SK-N-MC (cell line): ENCODE data around the gene ELMOD2.
"Not testable (repeated sequence)": the region's sequence is repeated elsewhere in the genome, so short reads cannot be mapped to it uniquely, and the experiment has no call there.

Experiments used
- DNase-seq: peaks from one replicate; pipeline ENCODE4 v3.0.0-alpha.2; 2011; ENCODE audit warnings: low read depth, low spot score
- H3K27ac ChIP-seq: fragments of 200-600 bp; sonication (generic); 2 replicates; pipeline ENCODE4 v1.5.1; 2016; ENCODE audit warnings: mixed run types
- H3K36me3 ChIP-seq: fragments of 200-600 bp; sonication (generic); 2 replicates; pipeline ENCODE4 v1.6.1; 2017; ENCODE audit warnings: antibody characterized with exemption, low read length, mixed read lengths; ENCODE audit not compliant: insufficient read depth
- H3K4me3 ChIP-seq: fragments of 200-600 bp; sonication (generic); 2 replicates; pipeline ENCODE4 v1.5.1; 2016
- H3K9ac ChIP-seq: fragments of 200-600 bp; sonication (generic); 2 replicates; pipeline ENCODE4 v1.8.0; 2017; ENCODE audit warnings: mixed run types, mixed read lengths; ENCODE audit not compliant: insufficient read length
- H3K9me3 ChIP-seq: fragments of 200-600 bp; sonication (generic); 2 replicates; pipeline ENCODE4 v1.6.1; 2017; ENCODE audit warnings: low read depth, mild to moderate bottlenecking, antibody characterized with exemption, low read length, moderate library complexity, mixed read lengths
- EZH2 ChIP-seq: fragments of 200-600 bp; sonication (generic); IDR thresholded peaks from one replicate; pipeline ENCODE4 v1.6.1; 2017; ENCODE audit warnings: antibody characterized with exemption
- FOXP2 ChIP-seq: optimal IDR thresholded peaks from 2 replicates; pipeline ENCODE3; 2011; ENCODE audit warnings: mild to moderate bottlenecking, moderate library complexity; ENCODE audit not compliant: insufficient read depth; ENCODE audit errors: extremely low read length, control extremely low read depth
- POLR2AphosphoS5 ChIP-seq: IDR thresholded peaks from 2 replicates; pipeline ENCODE4 v1.6.1; 2012; ENCODE audit warnings: mild to moderate bottlenecking, low read depth, low read length, borderline replicate concordance

Gene ELMOD2, protein sequence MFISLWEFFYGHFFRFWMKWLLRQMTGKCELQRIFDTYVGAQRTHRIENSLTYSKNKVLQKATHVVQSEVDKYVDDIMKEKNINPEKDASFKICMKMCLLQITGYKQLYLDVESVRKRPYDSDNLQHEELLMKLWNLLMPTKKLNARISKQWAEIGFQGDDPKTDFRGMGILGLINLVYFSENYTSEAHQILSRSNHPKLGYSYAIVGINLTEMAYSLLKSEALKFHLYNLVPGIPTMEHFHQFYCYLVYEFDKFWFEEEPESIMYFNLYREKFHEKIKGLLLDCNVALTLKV

DNA sequence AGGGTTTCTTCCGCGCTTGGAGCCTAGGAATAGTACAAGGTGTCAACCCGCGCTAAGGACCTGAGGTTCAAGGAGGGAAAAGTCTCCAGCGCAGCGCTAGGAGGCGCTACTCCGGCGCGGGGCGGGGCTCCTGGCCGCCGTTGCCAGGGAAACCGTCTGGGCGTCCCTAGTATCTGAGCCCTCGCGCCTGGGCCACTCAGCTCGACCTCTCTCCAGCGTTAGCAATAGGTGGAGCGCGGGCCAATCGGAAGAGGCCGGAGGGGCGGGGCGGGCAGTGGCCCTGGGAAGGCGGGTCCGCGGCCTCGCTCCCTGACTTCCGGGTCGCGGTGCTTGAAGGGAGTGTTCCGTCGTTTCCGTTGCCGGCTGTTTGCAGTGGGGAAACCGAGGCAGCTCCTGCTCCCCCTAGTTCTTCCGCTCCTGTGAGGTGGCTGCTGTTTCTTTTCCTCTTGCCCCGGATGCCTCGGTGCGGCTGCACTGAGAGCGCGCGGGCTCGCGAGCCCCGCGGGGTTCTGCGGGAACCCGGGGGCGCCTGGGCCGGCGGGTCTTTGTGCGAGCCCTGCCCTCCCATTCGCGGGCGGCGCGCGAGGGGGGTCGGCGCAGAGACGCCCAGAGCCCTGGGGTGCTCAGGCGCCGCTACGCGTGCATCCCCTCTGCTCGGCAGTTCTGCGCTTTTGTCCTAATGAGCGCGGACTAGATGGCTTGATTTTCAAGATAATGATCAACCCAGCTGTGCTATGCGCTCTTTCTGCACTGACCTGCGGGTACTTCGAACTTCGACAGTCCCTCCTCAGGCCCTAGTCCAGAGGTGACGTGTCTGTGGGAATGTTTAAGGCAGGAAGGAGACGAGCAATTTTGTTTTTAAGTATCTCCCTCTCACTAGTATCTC, at the start of gene ELMOD2:
TSS of gene ELMOD2 (plus strand) at position 312 of the 886 bp plus-strand sequence. CDS start 1,261 bp downstream, outside the sequence.
- Histone ChIP-seq H3K27ac (peak within 1 kb of the TSS; percentile 58; the same call in 1 of the 2 replicates), H3K36me3 (peaks cover 25% of the 10 kb centered on the region), H3K9ac (peak within 1 kb of the TSS; percentile 90), H3K4me3 (peak within 1 kb of the TSS; percentile 87), H3K9me3 (no peaks in the 10 kb centered on the region)
- TF ChIP-seq FOXP2 (peak; percentile 39), POLR2AphosphoS5 (peak; percentile 90), EZH2 (no peak)
- peak; percentile 87 for DNase-seq

DNA sequence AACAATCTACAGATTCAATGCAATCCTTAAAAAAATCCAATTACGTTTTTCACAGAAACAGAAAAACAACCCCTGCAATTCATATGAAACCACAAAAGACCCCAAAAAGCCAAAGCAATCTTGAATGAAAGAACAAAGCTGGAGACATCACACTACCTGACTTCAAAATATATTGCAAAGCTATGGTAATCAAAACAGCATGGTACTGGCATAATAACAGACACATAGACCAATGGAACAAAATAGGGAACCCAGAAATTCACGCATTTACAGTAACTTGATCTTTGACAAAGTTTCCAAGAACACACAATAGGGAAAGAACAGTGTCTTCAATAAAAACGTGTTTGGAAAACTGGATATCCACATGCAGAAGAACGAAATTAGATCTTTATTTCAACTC, 40.5 kb upstream of the ELMOD2 start:
- H3K4me3 ChIP-seq = no peak overlapping the region
- DNase-seq = no peak
- TF ChIP-seq POLR2AphosphoS5 (no peak), FOXP2 (no peak), EZH2 (no peak)
- H3K36me3 ChIP-seq = no peaks in the 10 kb centered on the region
- no peak overlapping the region for H3K27ac ChIP-seq
- H3K9me3 ChIP-seq = no peaks in the 10 kb centered on the region
- no peak overlapping the region for H3K9ac ChIP-seq

DNA sequence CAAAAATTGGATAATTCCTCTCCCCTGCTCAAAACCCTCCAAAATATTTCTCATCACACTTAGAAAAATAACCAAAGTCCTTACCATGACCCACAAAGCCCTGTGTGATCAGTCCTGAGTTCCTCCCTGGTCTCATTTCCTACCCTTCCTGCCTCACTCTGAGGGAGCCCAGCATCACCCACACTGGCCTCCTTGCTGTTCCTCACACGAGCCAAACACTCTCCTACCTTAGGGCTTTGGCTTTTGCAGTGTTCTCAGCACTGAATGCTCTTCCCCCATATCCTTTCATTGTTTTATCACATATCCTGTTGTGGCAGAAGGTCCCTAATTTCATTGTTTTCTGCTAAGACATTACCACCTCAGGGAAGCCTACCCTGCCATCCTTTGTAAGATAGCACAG, 38.0 kb upstream of the ELMOD2 start:
- Histone ChIP-seq H3K9me3 (no peaks in the 10 kb centered on the region), H3K36me3 (no peaks in the 10 kb centered on the region), H3K4me3 (no peak overlapping the region), H3K27ac (no peak overlapping the region), H3K9ac (no peak overlapping the region)
- TF ChIP-seq EZH2 (no peak), FOXP2 (no peak), POLR2AphosphoS5 (no peak)
- DNase-seq = no peak

DNA sequence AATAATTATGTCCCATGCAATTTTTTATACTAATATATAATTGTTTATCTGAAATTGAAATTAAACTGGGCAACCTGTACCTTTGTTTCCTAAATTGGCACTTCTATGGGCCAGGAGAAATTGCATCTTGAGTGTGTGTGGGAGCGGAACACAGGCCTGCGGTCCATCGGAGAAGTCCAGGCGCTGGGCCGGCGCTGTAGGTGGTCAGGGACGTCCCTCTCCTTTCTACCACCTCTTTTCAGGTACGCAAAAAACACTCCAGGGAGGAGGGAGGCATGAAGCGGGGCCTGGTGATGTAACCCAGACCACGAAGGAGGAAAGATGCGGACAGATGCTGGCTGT, 26.6 kb upstream of the ELMOD2 start:
- Histone ChIP-seq H3K9me3 (no peaks in the 10 kb centered on the region), H3K4me3 (no peak overlapping the region), H3K27ac (no peak overlapping the region), H3K9ac (no peak overlapping the region), H3K36me3 (no peaks in the 10 kb centered on the region)
- TF ChIP-seq EZH2 = no peak
- TF ChIP-seq POLR2AphosphoS5 = no peak
- TF ChIP-seq FOXP2 = no peak
- DNase-seq = no peak

DNA sequence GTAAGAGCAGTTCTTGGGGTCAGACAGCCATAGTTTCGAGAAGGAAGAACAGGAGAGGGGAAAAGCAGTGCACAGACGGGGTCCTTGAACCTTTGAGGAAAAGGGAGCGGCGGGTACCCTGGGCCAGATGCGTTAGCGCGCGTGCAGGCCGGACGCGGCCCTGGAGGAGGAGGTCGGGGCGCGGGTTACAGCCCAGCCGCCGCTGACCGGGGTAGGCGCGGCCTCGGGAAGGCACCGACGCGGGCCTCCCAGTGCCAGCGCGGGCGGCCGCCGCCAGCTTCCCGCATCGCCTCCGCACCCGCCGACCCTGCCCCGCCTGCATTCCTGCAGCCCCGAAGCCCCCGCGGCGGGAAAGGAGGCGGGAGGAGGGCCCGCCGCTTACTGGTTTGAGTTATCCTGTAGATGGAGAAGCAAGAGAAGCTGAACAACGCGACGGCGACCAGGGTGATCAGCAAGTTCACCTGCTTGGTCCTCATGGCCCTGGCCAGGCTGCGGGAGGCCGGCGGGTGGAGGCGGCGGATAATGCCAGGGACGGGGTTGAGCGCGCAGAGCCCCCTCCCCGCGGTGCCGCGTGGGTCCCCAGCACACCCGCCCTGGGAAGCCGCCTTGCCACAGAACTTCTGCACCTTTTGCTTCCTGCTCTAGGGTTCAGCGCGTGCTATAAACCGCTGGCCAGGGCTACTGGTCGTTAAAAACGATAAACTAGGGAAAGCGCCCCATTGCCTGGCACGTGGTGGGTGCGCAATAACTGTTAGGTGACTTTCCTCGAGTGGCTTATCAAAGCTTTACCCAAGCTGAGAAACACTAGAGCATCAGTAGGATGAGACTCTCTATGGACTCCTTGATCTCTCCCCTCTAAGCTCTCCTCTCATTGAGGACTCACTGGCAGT, 26.0 kb upstream of the ELMOD2 start, which contains the start of gene MGAT4D:
TSS of gene MGAT4D (minus strand) at position 547 of the 890 bp plus-strand sequence. CDS start at position 476, 71 bp downstream.
- no peak for TF ChIP-seq FOXP2
- no peak for TF ChIP-seq POLR2AphosphoS5
- TF ChIP-seq EZH2 = no peak
- H3K36me3 ChIP-seq = no peaks in the 10 kb centered on the region
- no peaks in the 10 kb centered on the region for H3K9me3 ChIP-seq
- no peak within 1 kb of the TSS for H3K9ac ChIP-seq
- DNase-seq = no peak
- no peak within 1 kb of the TSS for H3K27ac ChIP-seq
- no peak within 1 kb of the TSS for H3K4me3 ChIP-seq

DNA sequence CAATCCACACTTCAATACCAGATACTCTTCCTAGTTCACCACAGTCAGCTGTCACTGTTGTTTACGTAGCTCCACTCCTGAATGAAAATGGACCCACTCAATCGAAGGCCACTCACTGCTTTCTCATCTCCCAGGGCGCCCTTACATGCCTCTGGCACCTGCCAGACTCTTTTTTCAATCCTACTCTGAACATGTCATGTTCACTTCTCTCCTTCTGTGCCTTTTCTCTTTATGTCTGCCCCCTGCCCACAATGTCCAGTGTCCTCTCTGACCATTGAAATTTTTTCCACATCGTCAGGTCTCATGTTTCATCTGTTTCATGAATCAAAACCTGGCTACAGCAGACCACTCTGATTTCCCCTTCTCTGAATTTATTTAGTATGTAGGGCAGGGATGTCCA, 24.6 kb upstream of the ELMOD2 start:
- no peak overlapping the region for H3K4me3 ChIP-seq
- no peak overlapping the region for H3K9ac ChIP-seq
- H3K9me3 ChIP-seq = no peaks in the 10 kb centered on the region
- DNase-seq = no peak
- no peak overlapping the region for H3K27ac ChIP-seq
- H3K36me3 ChIP-seq = no peaks in the 10 kb centered on the region
- TF ChIP-seq EZH2 (no peak), POLR2AphosphoS5 (no peak), FOXP2 (no peak)

DNA sequence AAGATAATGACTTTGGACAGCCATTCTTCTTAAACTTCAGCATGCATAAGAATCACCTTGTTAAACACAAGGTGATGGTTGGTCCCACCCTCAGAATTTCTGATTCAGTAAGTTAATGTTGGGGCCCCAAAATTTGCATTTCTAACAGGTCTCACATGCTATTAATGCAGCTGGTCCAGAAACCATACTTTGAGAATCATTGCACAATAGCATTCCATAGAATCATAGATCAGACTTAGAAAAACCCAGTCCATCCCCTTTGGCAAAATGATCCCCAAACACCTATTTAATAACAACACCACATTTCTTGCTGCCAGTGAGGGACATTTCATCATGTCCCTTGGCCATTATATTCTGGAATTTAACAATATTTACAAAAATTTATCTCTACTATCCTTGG, 19.7 kb upstream of the ELMOD2 start:
- TF ChIP-seq POLR2AphosphoS5 (no peak), FOXP2 (no peak), EZH2 (no peak)
- no peak overlapping the region for H3K27ac ChIP-seq
- no peaks in the 10 kb centered on the region for H3K9me3 ChIP-seq
- DNase-seq = no peak
- no peaks in the 10 kb centered on the region for H3K36me3 ChIP-seq
- no peak overlapping the region for H3K4me3 ChIP-seq
- H3K9ac ChIP-seq = no peak overlapping the region

DNA sequence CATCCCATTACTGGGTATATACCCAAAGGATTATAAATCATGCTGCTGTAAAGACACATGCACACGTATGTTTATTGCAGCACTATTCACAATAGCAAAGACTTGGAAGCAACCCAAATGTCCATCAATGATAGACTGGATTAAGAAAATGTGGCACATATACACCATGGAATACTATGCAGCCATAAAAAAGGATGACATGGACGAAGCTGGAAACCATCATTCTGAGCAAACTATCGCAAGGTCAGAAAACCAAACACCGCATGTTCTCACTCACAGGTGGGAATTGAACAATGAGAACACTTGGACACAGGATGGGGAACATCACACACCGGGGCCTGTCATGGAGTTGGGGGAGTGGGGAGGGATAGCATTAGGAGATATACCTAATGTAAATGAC, 10.2 kb upstream of the ELMOD2 start:
- not testable (repeated sequence) for H3K9ac ChIP-seq, H3K27ac ChIP-seq, H3K36me3 ChIP-seq, H3K9me3 ChIP-seq, DNase-seq, H3K4me3 ChIP-seq
